Muscle layer of duodenum (tissue), 2 donors: ENCODE data around the gene FOXP1.

ENCODE experiments used
- H3K27ac ChIP-seq: one replicate; pipeline ENCODE4 v1.7.0; 2013; ENCODE audit warnings: mild to moderate bottlenecking, low read length
- H3K27me3 ChIP-seq: one replicate; pipeline ENCODE4 v1.7.0; 2013; ENCODE audit warnings: low read depth, mild to moderate bottlenecking, control low read depth, low read length
- H3K36me3 ChIP-seq, 2 donors: one replicate each; pipeline ENCODE4 v1.7.0; 2013; ENCODE audit warnings: low read length in 2 of 2, control low read depth in 1 of 2, mild to moderate bottlenecking in 1 of 2; ENCODE audit not compliant: insufficient read depth in 2 of 2, control insufficient read depth in 1 of 2
- H3K4me1 ChIP-seq, 2 donors: one replicate each; pipeline ENCODE4 v1.7.0; 2013; ENCODE audit warnings: low read length in 2 of 2, mild to moderate bottlenecking in 2 of 2, control low read depth in 1 of 2, moderate library complexity in 1 of 2; ENCODE audit not compliant: insufficient read depth in 2 of 2, control insufficient read depth in 1 of 2
- H3K4me3 ChIP-seq, 2 donors: one replicate each; pipeline ENCODE4 v1.7.0; 2013; ENCODE audit warnings: low read length in 2 of 2, low read depth in 1 of 2, mild to moderate bottlenecking in 1 of 2
- H3K9me3 ChIP-seq, 2 donors: one replicate each; pipeline ENCODE4 v1.7.0; 2013; ENCODE audit warnings: low read length in 2 of 2, control low read depth in 1 of 2, mild to moderate bottlenecking in 1 of 2; ENCODE audit not compliant: control insufficient read depth in 1 of 2
- donor health status: healthy.

Gene FOXP1

DNA sequence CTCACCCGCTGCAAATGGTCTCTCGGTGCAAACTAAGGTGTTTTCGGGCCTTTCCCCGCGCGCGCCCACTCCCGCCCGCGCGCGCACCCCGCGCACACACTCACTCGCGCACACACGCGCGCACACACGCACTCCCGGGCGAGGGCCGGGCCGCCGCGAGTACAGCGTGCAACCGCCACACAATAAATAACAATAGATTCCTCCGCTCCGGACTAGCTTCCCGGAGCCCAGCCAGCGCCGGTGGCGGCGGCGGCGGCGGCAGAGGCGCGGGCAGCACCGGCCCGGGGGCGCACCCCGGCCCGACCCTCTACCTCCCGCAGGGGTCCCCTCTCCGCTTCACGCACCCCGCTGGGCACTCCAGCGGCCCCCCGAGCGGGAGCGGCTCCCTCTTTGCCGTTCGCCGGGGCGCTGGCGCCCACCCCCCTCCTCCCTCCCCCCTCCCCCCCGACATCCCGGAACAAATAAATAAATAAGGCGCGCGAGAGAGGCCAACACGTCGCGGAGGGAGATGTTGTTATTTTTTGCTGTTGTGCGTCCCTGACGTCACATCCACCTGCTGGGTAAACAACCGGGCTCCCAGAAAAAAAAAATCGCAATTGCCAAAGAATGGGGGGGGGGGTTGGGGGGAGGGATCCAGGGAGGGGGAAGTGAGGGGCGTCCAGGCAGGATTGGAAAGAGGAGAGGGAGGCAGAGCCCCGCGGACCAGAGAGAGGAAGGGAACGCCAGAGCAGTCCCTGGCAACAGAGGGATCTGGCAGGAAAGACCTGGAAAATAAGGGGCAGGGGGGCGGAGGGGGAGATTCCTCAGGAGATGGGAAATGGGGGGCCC lies at the start of gene FOXP1:
Gene FOXP1, minus strand, starts transcription at position 163 of the 828 bp plus-strand sequence. CDS start 385,347 bp downstream, outside the sequence.
- Histone ChIP-seq H3K36me3 (no peaks in the 10 kb centered on the region), H3K27me3 (no peaks in the 10 kb centered on the region), H3K4me3 (peak within 1 kb of the TSS; percentile 90 to 95), H3K27ac (peak within 1 kb of the TSS; percentile 91), H3K9me3 (no peaks in the 10 kb centered on the region), H3K4me1 (peaks cover 7 to 23% of the 10 kb centered on the region in 2 donors)

DNA sequence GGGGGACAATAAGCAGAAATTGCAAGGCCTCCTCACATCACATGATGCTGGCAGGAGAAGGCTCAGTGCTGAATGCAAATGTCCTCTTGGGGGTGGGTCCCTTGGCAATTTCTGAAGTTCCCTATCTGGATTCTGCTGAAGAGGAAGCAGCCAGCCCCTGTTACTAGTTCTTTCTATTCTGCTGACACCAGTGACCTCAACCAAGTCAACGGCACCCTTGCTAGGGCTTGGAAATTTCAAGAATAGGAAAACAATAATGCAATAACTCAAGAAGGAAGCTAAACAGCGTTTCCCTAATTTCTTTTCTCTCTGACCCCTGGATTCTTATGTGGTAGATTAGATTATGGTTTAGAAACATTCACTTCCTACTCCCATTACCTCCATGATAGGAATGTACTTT lies 46.2 kb upstream of the FOXP1 start:
- H3K4me3 ChIP-seq, result no peak overlapping the region
- H3K9me3 ChIP-seq, result no peaks in the 10 kb centered on the region
- no peaks in the 10 kb centered on the region for H3K27me3 ChIP-seq
- H3K27ac ChIP-seq, result peak overlapping the region; percentile 4
- H3K36me3 ChIP-seq, result no peaks in the 10 kb centered on the region
- H3K4me1 ChIP-seq, result peaks cover 0 to 3% of the 10 kb centered on the region in 2 donors

DNA sequence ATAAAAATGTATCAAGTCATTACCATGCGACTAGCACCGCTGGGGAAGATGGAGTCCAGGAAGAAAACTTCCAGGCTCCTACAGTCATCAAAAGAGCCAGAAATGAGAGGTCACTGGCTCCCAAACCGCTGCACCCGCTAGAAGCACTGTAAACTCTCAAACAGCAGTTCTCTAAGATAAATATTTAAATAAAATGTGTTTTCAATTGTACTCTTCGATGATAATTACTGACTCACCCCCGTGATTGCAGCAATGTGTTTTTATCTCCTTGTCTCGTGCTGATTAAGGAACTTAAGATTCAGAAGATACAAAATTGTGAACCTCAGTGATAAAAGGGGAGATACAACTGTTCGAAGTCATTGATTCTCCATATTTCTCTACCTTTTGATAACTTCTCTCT lies 45.8 kb upstream of the FOXP1 start:
- Histone ChIP-seq H3K9me3 (no peaks in the 10 kb centered on the region), H3K27me3 (no peaks in the 10 kb centered on the region), H3K4me3 (no peak overlapping the region), H3K4me1 (peaks cover 0 to 3% of the 10 kb centered on the region in 2 donors), H3K27ac (peak overlapping the region; percentile 4), H3K36me3 (no peaks in the 10 kb centered on the region)

DNA sequence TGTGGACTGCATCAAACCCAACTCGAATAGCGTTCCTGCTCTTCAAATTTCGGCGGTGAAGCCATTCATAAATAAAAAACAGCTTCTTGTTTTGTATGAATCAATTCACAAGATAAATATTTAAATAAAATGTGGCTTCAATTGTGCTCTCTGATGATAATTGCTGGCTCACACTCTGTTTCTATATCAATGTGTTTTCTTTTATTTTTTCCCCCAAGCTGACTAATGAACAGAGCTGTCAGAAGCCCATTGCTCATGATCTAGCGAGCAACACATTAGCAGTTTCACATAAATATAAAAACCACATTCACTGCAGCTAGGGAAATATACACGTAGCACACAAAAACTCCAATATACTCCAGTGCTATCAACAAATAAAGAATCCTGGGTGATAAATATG lies 45.0 kb upstream of the FOXP1 start:
- H3K27me3 ChIP-seq, result no peaks in the 10 kb centered on the region

DNA sequence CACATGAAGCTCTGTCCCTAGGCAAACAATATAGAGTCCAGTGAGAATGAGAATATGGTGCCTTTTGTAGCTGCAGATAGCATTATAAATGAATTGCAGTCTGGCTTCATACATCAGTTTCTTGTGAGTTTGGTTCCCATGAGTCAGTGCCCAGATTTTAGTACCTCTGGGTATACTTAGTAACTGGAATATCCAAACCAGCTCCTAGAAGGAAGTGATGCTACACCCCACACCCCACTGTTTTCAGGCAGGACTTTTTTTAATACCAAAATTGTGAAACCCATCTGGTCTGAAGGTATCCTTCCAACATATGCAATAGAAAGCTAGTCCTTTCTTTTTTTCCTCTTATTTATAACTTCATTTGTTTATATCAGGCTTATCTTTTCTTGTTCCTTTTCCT lies 42.1 kb upstream of the FOXP1 start:
- Histone ChIP-seq H3K9me3 (no peaks in the 10 kb centered on the region), H3K4me1 (peaks cover 0 to 3% of the 10 kb centered on the region in 2 donors), H3K27me3 (no peaks in the 10 kb centered on the region), H3K36me3 (no peaks in the 10 kb centered on the region), H3K27ac (no peak overlapping the region), H3K4me3 (no peak overlapping the region)

More for the DNA sequence above, 45.0 kb upstream of the FOXP1 start:
- Histone ChIP-seq H3K4me1 (peaks cover 0 to 3% of the 10 kb centered on the region in 2 donors), H3K27ac (no peak overlapping the region), H3K9me3 (no peaks in the 10 kb centered on the region), H3K4me3 (no peak overlapping the region), H3K36me3 (no peaks in the 10 kb centered on the region)

DNA sequence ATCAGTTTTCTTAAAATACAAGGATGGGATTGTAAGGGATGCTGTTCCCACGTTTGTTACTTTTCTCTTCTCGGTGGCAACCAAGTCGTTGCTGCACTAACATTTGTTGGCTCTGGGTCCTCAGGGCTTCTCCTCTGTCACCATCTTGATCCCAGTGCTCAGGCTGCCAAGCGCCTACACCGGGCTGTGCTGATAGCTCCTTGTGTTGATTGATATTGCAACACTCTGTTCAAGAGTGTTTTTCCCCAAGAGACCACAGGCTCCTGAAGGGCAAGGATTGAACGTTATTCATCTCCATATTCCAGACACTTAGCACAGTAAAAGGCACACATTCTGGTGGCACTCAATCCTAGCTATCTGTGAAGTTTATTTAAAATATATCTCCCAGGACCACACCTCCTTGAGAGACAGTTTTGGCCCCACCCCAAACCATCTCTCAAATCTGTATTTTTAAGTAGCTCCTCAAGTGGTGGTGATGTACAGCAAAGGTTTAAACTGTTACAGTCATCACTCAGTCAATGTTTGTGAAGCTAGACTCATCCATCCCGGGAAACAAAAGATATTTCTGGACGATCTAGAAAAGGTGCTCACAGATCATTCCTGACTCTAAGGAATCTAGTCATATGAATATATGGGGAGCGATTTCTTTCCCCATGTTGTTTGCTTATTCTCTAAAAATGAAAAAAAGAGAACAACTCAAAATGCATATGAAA lies 38.5 kb upstream of the FOXP1 start:
- no peak overlapping the region for H3K4me3 ChIP-seq
- H3K4me1 ChIP-seq, result no peaks in the 10 kb centered on the region
- H3K9me3 ChIP-seq, result no peaks in the 10 kb centered on the region
- H3K27ac ChIP-seq, result no peak overlapping the region
- no peaks in the 10 kb centered on the region for H3K36me3 ChIP-seq
- no peaks in the 10 kb centered on the region for H3K27me3 ChIP-seq

DNA sequence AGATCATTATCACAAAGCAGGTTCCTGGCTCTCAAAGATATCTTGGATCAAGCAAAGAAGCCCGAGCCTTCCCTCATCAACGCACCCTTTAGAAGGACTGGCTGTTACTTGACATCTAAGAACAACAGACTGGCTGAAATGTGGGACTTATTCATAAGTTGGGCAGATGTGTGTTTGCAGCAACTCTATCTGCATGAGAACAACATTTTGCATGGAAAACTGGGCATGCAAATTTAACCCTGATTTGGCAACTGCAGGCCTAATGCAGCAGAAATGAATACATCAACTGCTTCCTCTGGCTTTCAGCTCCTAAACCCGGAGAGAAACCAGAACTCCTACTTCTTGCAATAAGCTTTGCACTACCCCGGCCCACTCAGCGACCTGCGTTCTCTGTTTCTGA lies 35.0 kb upstream of the FOXP1 start:
- no peaks in the 10 kb centered on the region for H3K36me3 ChIP-seq
- H3K27ac ChIP-seq, result no peak overlapping the region
- no peaks in the 10 kb centered on the region for H3K9me3 ChIP-seq
- H3K4me3 ChIP-seq, result no peak overlapping the region
- H3K4me1 ChIP-seq, result no peaks in the 10 kb centered on the region
- H3K27me3 ChIP-seq, result no peaks in the 10 kb centered on the region

DNA sequence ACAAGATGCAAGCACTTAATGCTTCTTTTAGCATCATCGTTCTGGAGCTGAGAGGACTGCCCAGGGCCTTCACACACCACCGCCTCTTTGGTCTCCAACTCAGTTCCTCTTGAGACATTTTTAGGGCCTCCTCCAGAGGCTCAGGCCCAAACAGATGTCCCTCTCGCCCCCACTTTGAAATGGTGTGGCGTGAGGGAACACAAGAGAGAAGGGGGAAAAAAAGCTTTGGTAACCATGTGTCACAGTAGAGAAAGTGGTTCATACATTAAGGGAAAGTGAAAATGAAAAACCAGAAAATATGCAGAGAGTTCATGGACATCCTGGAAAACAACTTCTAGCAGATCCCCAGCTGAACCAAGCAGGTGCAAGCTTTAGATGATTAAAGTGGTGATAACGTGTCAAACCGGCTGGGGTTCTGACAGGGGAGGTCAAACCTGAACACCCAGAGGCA lies 33.1 kb upstream of the FOXP1 start:
- Histone ChIP-seq H3K27ac (no peak overlapping the region), H3K27me3 (no peaks in the 10 kb centered on the region), H3K36me3 (no peaks in the 10 kb centered on the region), H3K4me3 (no peak overlapping the region), H3K9me3 (no peaks in the 10 kb centered on the region), H3K4me1 (no peaks in the 10 kb centered on the region)

DNA sequence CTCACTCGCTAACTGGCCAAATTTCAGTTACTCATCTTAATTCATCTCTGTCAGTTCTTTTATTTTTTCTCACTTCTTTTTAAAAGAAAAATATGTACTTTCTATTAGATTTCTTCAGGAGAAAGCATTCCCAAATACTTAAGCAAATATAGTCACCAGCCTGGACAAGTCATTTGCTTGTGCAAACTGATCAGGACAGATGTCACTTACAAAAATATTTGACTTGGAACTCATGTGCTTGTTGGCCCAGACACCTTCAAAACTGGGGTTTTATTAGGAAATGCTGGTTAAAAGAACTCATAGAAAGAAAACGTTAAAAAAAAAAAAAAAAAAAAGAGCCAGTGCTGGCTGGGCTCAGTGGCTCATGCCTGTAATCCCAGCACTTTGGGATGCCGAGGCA lies 31.3 kb upstream of the FOXP1 start:
- H3K4me1 ChIP-seq, result no peaks in the 10 kb centered on the region
- H3K9me3 ChIP-seq, result no peaks in the 10 kb centered on the region
- H3K27ac ChIP-seq, result no peak overlapping the region
- H3K4me3 ChIP-seq, result no peak overlapping the region
- no peaks in the 10 kb centered on the region for H3K27me3 ChIP-seq
- H3K36me3 ChIP-seq, result no peaks in the 10 kb centered on the region

DNA sequence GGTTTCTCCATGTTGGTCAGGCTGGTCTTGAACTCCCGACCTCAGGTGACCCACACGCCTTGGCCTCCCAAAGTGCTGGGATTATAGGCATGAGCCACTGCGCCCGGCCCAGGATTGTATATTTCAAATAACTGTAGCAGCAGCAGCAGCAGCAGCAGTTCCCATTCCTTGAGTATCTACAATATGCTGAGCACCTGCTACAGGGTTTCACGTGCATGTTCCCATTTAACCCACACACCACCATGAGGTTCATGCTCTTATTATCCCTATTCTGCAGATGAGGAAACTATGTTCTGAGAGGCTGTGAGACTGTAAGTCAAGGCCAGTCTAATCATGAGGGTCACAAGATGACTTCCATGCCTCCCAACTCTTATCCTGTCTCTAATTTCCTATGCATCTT lies 30.9 kb upstream of the FOXP1 start:
- Histone ChIP-seq H3K4me1 (no peaks in the 10 kb centered on the region), H3K4me3 (no peak overlapping the region), H3K27ac (no peak overlapping the region), H3K27me3 (no peaks in the 10 kb centered on the region), H3K36me3 (no peaks in the 10 kb centered on the region), H3K9me3 (no peaks in the 10 kb centered on the region)

DNA sequence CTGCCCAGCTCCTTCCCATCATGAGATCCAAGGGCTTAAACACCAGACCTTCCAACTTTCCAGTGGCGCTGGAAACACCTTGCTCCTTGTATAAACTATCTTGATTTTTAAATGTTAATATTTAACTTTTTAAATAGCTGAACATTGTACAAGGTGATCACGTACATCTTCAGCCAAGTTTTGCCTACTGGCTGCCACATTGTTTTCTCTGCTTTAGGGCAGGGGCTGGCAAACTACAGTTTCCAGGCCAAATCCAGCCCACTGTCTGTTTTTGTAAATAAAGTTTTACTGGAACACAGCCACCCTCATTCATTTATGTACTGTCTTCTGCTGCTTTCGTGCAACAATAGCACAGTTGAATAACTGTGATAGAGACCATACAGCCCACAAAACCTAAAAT lies 27.6 kb upstream of the FOXP1 start:
- Histone ChIP-seq H3K36me3 (no peaks in the 10 kb centered on the region), H3K27ac (no peak overlapping the region), H3K9me3 (peaks cover 0 to 9% of the 10 kb centered on the region in 2 donors), H3K4me3 (no peak overlapping the region), H3K4me1 (no peaks in the 10 kb centered on the region), H3K27me3 (no peaks in the 10 kb centered on the region)
